ENCODE data around the gene CACNG4. TPM values are rescaled to one million over a fixed set of nuclear protein-coding genes. Genes with fewer than 3 reads are reported as not detected.

CACNG4 gene
- total RNA-seq, 2 experiments from 2014 or later, result not detected

DNA sequence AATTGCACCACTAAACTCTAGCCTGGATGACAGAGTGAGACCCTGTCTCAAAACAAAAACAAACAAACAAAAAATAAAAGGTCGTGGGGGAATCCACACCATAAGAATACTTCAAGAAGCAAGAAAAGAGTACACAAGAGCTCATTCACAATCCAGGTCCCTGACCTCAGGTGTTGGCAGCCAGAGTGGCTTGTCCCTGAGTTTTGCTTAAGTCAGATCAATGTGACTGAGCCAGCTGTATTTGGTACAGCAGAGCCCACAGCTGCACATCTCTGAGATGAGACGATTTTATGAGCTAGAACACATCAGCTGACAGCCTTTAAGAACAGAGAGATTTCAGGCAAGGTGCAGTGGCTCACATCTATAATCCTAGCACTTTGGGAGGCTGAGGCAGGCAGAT lies 102.2 kb downstream of the CACNG4 start:
- H3K27ac ChIP-seq (ENCODE audit: low read depth, low read length, poor library complexity, severe bottlenecking), result no peak overlapping the region
- H3K9me3 ChIP-seq (ENCODE audit: low read length), result no peaks in the 10 kb centered on the region
- H3K4me2 ChIP-seq (ENCODE audit: low read length), result no peak overlapping the region
- no peaks in the 10 kb centered on the region for H3K9me2 ChIP-seq (ENCODE audit: insufficient read depth, low read length)
- H3K79me2 ChIP-seq (ENCODE audit: insufficient read depth, low read depth, low read length), result no peaks in the 10 kb centered on the region
- H3K4me1 ChIP-seq (ENCODE audit: insufficient read depth, low read length, poor library complexity, severe bottlenecking), result no peaks in the 10 kb centered on the region
- CTCF ChIA-PET (ENCODE audit: unreplicated experiment), result no interaction called here
- H4K20me1 ChIP-seq (ENCODE audit: insufficient read depth, low read length), result no peaks in the 10 kb centered on the region
- no peak overlapping the region for H2AFZ ChIP-seq (ENCODE audit: low read length)
- TF ChIP-seq EZH2phosphoT487 (IDR thresholded peaks at IDR 0.05; ENCODE audit: borderline replicate concordance, low read depth, low read length), result no peak
- no peak for TF ChIP-seq CTCF (conservative IDR thresholded peaks at IDR 0.05; ENCODE audit: low read length)
- intact Hi-C loops (cut with micrococcal nuclease; ENCODE audit: unreplicated experiment), result no loop called here
- no peak for DNase-seq (ENCODE audit: low spot score)
- no TSS peak for BruUV-seq (replicated peaks)
- H3K4me3 ChIP-seq (ENCODE audit: low read depth, low read length, poor library complexity, severe bottlenecking), result no peak overlapping the region
- H3K36me3 ChIP-seq (ENCODE audit: insufficient read depth, low read length), result no peaks in the 10 kb centered on the region
- POLR2A ChIA-PET, result interaction anchor here (0.5 to 4.3 kb wide), 5 partner anchors 11 to 464 kb away, joined by 3 to 14 read pairs (median 3); no protein-coding TSS in a partner anchor

- Histone ChIP-seq H2AFZ (ENCODE audit: low read length) (no peak overlapping the region), H3K36me3 (ENCODE audit: insufficient read depth, low read length) (no peaks in the 10 kb centered on the region), H3K9me3 (ENCODE audit: low read length) (no peaks in the 10 kb centered on the region), H3K9me2 (ENCODE audit: insufficient read depth, low read length) (no peaks in the 10 kb centered on the region), H4K20me1 (ENCODE audit: insufficient read depth, low read length) (no peaks in the 10 kb centered on the region), H3K4me1 (ENCODE audit: insufficient read depth, low read length, poor library complexity, severe bottlenecking) (no peaks in the 10 kb centered on the region), H3K79me2 (ENCODE audit: insufficient read depth, low read depth, low read length) (no peaks in the 10 kb centered on the region), H3K27ac (ENCODE audit: low read depth, low read length, poor library complexity, severe bottlenecking) (no peak overlapping the region), H3K4me3 (ENCODE audit: low read depth, low read length, poor library complexity, severe bottlenecking) (no peak overlapping the region), H3K4me2 (ENCODE audit: low read length) (no peak overlapping the region)
- BruUV-seq (replicated peaks), result no TSS peak
- ChIA-PET CTCF (ENCODE audit: unreplicated experiment) (no interaction called here), POLR2A (interaction anchor here (0.6 to 4.3 kb wide), 3 partner anchors 9 to 13 kb away, joined by 3 to 14 read pairs (median 4); no protein-coding TSS in a partner anchor)
- TF ChIP-seq EZH2phosphoT487 (IDR thresholded peaks at IDR 0.05; ENCODE audit: borderline replicate concordance, low read depth, low read length), result no peak
- no peak for TF ChIP-seq CTCF (conservative IDR thresholded peaks at IDR 0.05; ENCODE audit: low read length)
- intact Hi-C loops (cut with micrococcal nuclease; ENCODE audit: unreplicated experiment), result no loop called here
- no peak for DNase-seq (ENCODE audit: low spot score)
These were observed 103.3 kb downstream of the CACNG4 start for GRCh38 chr17:67067571-67068482.

DNA sequence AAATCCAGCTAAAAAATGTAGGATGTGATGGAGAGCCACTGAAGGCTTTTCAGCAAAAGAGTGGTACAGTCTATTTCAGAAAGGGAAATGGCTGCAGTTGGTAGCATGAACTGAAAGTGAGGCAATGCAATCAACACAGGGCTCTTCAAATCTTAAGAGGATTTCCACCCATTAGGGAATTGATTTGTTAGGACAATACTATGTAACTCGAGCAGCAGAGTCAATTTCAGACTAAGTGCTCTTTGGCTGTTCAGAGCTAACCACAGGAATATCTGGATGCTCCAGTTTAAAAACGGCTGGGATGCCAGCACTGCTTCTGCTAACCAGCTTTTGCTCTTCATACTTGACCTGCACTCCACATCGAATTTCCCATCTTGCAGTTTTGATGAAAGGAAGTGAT lies 104.5 kb downstream of the CACNG4 start:
- Histone ChIP-seq H3K36me3 (ENCODE audit: insufficient read depth, low read length) (no peaks in the 10 kb centered on the region), H4K20me1 (ENCODE audit: insufficient read depth, low read length) (no peaks in the 10 kb centered on the region), H3K4me1 (ENCODE audit: insufficient read depth, low read length, poor library complexity, severe bottlenecking) (no peaks in the 10 kb centered on the region), H2AFZ (ENCODE audit: low read length) (no peak overlapping the region), H3K4me3 (ENCODE audit: low read depth, low read length, poor library complexity, severe bottlenecking) (no peak overlapping the region), H3K4me2 (ENCODE audit: low read length) (no peak overlapping the region), H3K9me2 (ENCODE audit: insufficient read depth, low read length) (no peaks in the 10 kb centered on the region), H3K9me3 (ENCODE audit: low read length) (no peaks in the 10 kb centered on the region), H3K27ac (ENCODE audit: low read depth, low read length, poor library complexity, severe bottlenecking) (no peak overlapping the region), H3K79me2 (ENCODE audit: insufficient read depth, low read depth, low read length) (no peaks in the 10 kb centered on the region)
- intact Hi-C loops (cut with micrococcal nuclease; ENCODE audit: unreplicated experiment), result no loop called here
- TF ChIP-seq CTCF (conservative IDR thresholded peaks at IDR 0.05; ENCODE audit: low read length) (no peak), EZH2phosphoT487 (IDR thresholded peaks at IDR 0.05; ENCODE audit: borderline replicate concordance, low read depth, low read length) (no peak)
- BruUV-seq (replicated peaks), result no TSS peak
- ChIA-PET CTCF (ENCODE audit: unreplicated experiment) (no interaction called here), POLR2A (interaction anchor here (1.3 to 4.3 kb wide), 2 partner anchors 9 to 12 kb away, joined by 4 to 14 read pairs; no protein-coding TSS in a partner anchor)
- no peak for DNase-seq (ENCODE audit: low spot score)
